GM18951 (cell line): Measurements from ENCODE around the gene SDK1.

Source experiments
- POLR2A ChIP-seq: IDR thresholded peaks from 4 replicates; pipeline ENCODE4 v1.6.1; 2011; ENCODE audit warnings: mild to moderate bottlenecking; ENCODE audit not compliant: insufficient read length, insufficient read depth; ENCODE audit errors: extremely low read depth
- in situ Hi-C: fragments of 300-500 bp; cut with MboI; formaldehyde crosslinking; loops from one replicate; pipeline ENCODE4 v1.12.0; 2022; ENCODE audit warnings: low sequenced_read_pairs, mixed read lengths, inconsistent platforms; ENCODE audit not compliant: unreplicated experiment

The SDK1 gene

DNA sequence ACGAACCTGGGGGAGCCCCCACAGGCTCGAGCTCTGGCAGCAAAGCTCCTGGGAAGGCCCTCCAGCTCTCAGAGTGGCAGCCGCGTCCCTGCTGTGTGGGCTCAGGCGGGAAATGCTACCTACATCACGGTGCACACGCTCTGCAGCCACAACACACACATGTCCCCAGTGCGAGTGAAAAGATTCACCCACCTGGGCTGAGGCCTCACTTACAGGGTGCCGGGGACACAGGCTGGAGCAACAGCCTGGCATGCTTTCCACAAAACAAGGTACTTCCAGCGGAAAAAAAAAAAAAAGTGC lies 970.6 kb downstream of the SDK1 start:
- in situ Hi-C loops, result no loop called here
- TF ChIP-seq POLR2A, result no peak

DNA sequence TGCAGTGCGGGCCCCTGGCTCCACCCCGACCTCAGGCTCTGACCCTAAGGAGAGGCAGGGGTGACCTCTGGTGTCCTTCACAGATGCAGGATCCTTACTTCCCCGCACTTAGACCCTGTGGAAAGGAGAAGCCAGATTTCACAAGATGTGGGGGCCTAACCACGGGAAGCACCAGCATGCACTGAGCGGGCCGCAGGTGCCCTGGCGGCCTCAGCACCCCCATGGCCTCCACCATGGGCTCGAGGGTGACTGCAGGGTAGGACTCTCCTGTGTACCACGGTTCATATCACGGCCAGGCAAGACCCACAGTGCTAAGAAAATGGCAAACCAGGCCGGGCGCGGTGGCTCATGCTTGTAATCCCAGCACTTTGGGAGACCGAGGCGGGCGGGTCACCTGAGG lies 971.1 kb downstream of the SDK1 start:
- TF ChIP-seq POLR2A, result no peak
- in situ Hi-C loops, result no loop called here

DNA sequence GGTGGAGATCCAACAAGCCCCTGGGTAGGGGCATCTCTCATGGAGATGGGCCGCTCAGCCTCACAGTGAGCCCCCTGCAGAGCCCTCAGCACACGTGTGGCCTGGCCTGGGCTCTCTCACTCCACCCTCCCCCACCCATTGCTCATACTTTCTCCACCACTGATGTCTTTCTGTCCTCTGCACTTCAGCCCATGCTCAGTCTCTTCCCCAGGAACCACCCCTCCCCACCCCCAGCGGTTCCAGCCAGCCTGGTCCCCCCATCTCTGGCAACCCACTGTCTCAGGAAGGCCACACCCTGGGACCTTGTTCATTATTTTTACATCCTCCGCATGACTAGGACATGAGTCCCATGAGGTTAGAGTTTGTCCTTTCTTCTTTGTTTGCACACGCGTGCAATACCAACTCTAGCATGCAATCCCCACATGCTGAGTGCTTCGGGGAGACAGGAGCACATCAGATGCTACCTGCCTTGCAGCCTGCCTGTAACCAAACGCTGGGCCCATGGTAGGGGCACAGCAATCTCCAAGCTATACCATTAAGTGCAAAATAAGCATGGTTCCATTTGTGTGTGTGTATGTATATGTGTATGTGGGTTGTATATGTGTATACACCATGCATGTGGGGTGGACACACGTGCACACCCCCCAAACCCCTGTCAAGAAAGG lies 972.6 kb downstream of the SDK1 start:
- in situ Hi-C loops, result no loop called here
- TF ChIP-seq POLR2A, result no peak

GRCh38 chr7:4274286-4274685 lies 973.2 kb downstream of the SDK1 start:
- in situ Hi-C loops, result no loop called here
- TF ChIP-seq POLR2A, result no peak

GRCh38 chr7:4277936-4278335 lies 976.9 kb downstream of the SDK1 start:
- TF ChIP-seq POLR2A, result no peak
- in situ Hi-C loops, result no loop called here

GRCh38 chr7:4279216-4279615 lies 978.2 kb downstream of the SDK1 start:
- in situ Hi-C loops, result no loop called here
- no peak for TF ChIP-seq POLR2A

DNA sequence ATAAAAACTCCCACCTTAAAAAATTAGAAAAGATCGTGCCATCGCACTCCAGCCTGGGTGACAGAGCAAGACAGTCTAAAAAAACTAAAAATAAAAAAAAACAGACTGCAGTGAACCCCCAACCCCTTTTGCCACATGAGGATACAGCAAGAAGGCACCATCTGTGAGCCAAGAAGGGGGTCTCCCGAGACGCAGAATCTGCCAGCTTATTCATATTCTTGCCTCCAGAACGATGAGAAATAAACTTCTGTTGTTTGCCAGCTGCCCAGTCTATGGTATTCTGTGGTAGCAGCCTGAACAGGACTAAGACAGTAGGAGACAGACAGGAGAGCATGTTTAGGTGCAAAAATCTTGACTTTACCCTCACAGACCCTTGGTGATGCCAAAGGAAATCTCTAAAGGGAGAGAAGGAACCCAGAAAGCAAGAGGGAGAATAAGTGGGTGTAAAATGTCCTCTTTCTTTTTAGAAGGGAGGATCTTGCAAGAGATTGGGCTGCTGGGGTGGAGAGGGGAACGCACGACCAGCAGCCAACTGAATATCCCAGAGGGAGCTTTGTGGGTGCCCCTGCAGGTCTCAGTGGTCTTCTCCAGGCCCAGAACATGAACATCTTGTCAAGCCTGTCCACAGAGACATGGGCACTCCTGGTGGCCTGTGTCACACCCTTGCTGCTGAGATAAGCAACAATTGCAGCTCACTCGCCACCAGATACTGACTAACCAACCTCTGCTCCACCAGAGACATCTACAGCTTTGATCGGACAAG lies 980.4 kb downstream of the SDK1 start:
- TF ChIP-seq POLR2A, result no peak
- in situ Hi-C loops, result no loop called here

GRCh38 chr7:4282434-4283223 lies 981.6 kb downstream of the SDK1 start:
- in situ Hi-C loops, result no loop called here
- no peak for TF ChIP-seq POLR2A

- TF ChIP-seq POLR2A, result no peak
- in situ Hi-C loops, result no loop called here
Measured at GRCh38 chr7:4286351-4286750, 985.3 kb downstream of the SDK1 start.

DNA sequence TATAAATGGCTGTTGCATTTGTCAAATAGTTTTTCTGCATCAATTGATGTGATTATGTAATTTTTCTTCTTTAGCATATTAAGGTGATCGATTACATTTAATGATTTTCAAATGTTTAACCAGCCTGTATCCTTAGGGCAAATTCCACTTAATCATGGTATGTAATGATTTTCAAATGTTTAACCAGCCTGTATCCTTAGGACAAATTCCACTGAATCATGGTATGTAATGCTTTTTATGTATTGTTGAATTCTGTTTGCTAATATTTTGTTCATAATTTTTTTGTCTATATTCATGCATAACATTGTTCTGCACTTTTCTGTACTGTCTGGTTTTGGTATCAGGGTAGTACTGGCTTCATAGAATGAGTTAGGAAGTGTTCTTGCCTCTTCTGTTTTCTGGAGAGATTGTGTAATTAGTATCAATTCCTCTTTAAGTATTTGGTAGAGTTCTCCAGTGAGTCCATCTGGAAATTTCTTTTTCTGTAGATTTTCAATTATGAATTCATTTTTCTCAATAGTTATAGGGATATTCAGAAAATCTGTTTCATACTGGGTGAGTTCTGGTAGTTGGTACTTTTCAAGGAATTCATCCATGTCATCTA lies 987.8 kb downstream of the SDK1 start:
- no peak for TF ChIP-seq POLR2A
- in situ Hi-C loops, result no loop called here

DNA sequence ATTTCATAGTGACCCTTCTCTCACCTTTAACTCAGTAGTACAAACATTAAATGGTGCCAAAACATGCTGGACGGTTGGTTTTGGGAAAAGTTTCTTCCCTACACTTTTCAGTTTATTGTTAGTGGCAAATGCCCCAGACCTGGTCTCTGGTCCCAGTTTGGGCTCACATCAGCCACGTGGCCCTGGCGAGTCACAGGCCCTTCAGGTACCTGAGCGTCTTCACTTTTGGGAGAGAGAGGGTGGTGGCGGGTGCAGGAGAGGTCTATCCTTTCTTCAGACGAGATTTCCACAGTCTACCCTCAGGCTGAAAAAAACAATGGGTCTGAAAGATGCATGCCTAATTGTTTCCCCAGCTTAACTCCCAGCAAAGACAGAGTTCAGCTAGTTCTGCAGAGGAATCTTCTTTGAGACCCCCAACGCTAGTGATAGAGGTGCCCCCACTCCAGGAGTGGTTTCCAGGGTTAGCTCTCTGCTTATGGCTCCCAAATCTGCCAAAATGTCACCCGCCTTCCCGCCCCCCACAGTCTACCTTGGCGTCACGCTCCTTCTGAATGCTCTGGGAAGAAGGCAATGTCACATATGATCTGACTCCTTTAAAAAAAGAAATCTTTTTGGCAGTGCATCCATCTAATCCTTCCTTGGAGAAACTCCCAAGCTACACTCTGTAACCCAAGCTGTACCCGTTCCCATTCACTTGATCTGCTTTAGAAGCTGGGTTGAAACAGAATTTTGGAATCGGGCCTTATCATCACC lies 996.3 kb downstream of the SDK1 start:
- no peak for TF ChIP-seq POLR2A
- in situ Hi-C loops, result no loop called here

DNA sequence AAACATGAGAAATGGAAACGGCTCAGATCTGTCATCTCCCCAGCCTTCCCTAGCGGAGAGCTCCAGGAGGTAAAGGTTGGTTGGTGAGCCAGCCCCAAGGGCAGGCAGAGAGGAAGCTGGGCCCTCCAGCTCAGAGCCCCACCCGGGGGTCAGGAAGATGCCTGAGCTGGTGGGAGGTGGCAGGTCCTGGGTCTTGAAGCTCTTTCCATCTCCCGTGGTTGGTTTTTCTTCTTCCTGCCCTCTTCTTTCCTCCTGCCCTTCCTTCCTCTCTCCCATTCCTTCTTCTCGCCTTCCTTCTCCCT lies 996.8 kb downstream of the SDK1 start:
- TF ChIP-seq POLR2A, result no peak
- in situ Hi-C loops, result no loop called here

DNA sequence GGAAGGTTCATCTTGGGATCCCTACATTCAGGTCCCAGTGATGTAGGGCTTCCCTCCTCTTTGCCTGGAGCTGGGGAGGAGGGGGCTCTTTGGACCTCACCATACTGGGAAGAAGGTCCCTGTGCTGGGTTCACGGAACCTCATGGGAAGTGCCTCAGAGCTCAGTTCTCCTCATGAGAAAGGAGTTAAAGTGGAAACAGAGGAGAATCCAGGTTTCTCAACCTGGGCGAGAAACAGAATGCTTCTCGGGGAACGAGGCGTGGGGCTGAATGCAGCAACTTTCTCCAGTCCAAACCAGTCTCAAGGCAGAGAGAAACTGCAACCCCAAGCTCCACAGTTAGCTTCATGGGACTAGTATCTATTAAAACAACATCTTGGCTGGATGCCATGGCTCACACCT lies 998.4 kb downstream of the SDK1 start:
- TF ChIP-seq POLR2A, result no peak
- in situ Hi-C loops, result no loop called here

DNA sequence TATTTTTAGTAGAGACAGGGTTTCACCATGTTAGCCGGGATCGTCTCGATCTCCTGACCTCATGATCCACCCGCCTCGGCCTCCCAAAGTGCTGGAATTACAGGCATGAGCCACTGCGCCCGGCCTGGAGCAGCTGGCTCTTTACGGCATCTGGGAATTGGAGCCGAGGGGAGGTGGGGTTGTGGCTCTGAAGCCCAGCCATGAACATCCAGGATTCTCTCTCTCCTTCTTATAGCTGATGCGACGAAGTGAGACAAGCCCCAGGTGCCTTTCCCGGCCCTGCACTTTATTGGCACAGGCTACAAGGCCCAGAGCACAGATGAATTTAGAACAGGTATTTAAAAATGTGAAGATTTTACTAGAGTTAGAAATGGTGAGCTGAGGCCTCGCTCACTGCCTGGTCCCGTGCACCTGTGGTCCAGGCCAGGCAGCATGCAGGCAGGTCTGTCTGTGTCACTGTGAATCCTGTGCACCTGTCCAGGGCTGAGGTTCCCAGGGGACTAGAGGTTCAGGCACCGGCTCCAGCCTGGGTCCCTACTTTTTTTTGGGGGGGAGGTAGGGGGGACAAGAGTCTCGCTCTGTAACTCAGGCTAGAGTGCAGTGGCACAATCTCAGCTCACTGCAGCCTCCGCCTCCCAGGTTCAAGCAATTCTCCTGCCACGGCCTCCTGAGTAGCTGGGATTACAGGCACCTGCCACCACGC lies 1001.3 kb downstream of the SDK1 start:
- no peak for TF ChIP-seq POLR2A
- in situ Hi-C loops, result no loop called here
